ENCODE data around the gene ITGB2. TPM values are rescaled to one million over a fixed set of nuclear protein-coding genes. Genes with fewer than 3 reads are reported as not detected.

The ITGB2 gene
- total and polyA plus RNA-seq, 11 donors: 6.1 to 253 (median 20.6) TPM

- 90 to 96% (median 95%) methylated on average over 14 of the region's 14 CpGs for WGBS, 4 donors
Observed at GRCh38 chr21:44904141-44904923, 16.4 kb downstream of the ITGB2 start.

GRCh38 chr21:44903689-44904088, 17.0 kb downstream of the ITGB2 start:
- intact Hi-C loops (cut with DNase I): no loop called here
- Histone ChIP-seq H3K27me3 (peaks cover 0 to 7% (median 0%) of the 10 kb centered on the region in 9 donors), H3K27ac (peak overlapping the region in 1 of 12 donors; percentile 46), H3K4me1 (peaks cover 0 to 54% (median 0%) of the 10 kb centered on the region in 12 donors), H3K4me3 (no peak overlapping the region), H3K9me3 (no peaks in the 10 kb centered on the region), H3K36me3 (peaks cover 0 to 78% (median 0%) of the 10 kb centered on the region in 9 donors)
- DNase-seq: peak in 3 of 5 donors; percentile 5 to 48 (median 18)
- no peak for TF ChIP-seq CTCF (IDR thresholded peaks at IDR 0.05)
- TF ChIP-seq POLR2A (IDR thresholded peaks at IDR 0.05): no peak
- ATAC-seq: no peak
- WGBS, 4 donors: 88 to 91% (median 89%) methylated on average over 22 of the region's 22 CpGs

More at GRCh38 chr21:44904141-44904923, 16.4 kb downstream of the ITGB2 start:
- peaks cover 0 to 4% (median 0%) of the 10 kb centered on the region in 9 donors for H3K27me3 ChIP-seq
- no peaks in the 10 kb centered on the region for H3K9me3 ChIP-seq
- DNase-seq (peak in 1 of 5 donors; percentile 8), ATAC-seq (no peak)
- peaks cover 0 to 78% (median 0%) of the 10 kb centered on the region in 9 donors for H3K36me3 ChIP-seq
- no peak overlapping the region for H3K27ac ChIP-seq
- TF ChIP-seq CTCF (IDR thresholded peaks at IDR 0.05) (no peak), POLR2A (IDR thresholded peaks at IDR 0.05) (no peak)
- H3K4me3 ChIP-seq: no peak overlapping the region
- intact Hi-C loops (cut with DNase I): no loop called here
- peaks cover 0 to 61% (median 0%) of the 10 kb centered on the region in 12 donors for H3K4me1 ChIP-seq

- H3K27me3 ChIP-seq: peaks cover 0 to 7% (median 0%) of the 10 kb centered on the region in 9 donors
- H3K4me3 ChIP-seq: no peak overlapping the region
- TF ChIP-seq CTCF (IDR thresholded peaks at IDR 0.05) (no peak), POLR2A (IDR thresholded peaks at IDR 0.05) (no peak)
- intact Hi-C loops (cut with DNase I): no loop called here
- H3K27ac ChIP-seq: peak overlapping the region in 1 of 12 donors; percentile 46
- peaks cover 0 to 83% (median 0%) of the 10 kb centered on the region in 9 donors for H3K36me3 ChIP-seq
- ATAC-seq (no peak), DNase-seq (peak in 3 of 5 donors; percentile 24 to 52 (median 26))
- H3K4me1 ChIP-seq: peaks cover 0 to 49% (median 0%) of the 10 kb centered on the region in 12 donors
- H3K9me3 ChIP-seq: no peaks in the 10 kb centered on the region
- 76 to 83% (median 79%) methylated on average over 9 to 18 of the region's 18 CpGs for WGBS, 4 donors
Observed at GRCh38 chr21:44903050-44903685, 17.5 kb downstream of the ITGB2 start.

All from heart left ventricle (tissue), 16 donors.